ENCODE results near the gene TNKS2.
"Not testable (repeated sequence)": the region's sequence is repeated elsewhere in the genome, so short reads cannot be mapped to it uniquely, and the experiment has no call there.

The TNKS2 gene

GRCh38 chr10:91879515-91880170 lies 81.4 kb downstream of the TNKS2 start:
- DNase-seq, result no peak

GRCh38 chr10:91880310-91880709 lies 82.1 kb downstream of the TNKS2 start:
- no peak for DNase-seq

DNA sequence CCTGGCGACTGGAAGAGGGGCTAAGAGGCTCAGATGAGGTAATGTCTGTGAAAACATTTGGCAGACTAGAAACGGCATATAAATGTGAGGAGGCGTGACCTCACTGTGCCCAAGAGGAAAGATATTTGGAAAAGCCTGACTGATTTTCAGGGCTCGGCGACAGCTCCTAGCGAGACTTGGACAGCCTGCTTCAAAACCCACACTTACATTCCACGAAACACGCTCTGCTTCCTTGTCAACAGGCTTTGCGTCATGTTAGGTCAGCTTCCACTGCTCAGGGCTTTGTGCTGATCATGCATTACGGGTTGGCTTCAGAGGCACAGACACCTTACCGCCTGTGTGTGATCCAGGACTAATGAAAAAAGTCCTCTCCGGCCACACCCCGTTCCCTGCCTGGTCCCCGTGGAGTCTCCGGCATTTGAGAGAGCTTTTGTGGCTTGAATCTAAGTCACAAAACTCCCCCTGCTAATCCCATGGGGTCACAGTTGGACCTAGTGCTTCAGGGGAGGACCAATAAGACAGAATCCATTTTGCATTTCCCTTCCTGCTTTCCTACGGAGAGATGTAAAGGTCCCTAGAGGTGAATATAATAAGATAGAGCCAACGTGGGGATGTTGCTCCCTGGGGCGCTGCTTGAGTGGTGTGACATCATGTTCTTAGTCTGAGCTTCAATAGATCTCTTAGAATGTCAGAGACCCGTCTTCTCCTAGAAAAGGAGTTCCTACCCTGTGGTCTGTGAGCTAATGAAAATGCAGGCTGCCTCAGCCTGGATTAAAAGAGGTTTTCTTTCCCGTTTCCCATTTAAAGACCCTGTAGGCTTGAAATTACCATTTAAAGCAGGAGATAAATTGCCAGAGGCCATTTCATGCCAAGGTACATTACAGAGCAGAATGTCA lies 85.6 kb downstream of the TNKS2 start:
- DNase-seq, result peak; percentile 49

DNA sequence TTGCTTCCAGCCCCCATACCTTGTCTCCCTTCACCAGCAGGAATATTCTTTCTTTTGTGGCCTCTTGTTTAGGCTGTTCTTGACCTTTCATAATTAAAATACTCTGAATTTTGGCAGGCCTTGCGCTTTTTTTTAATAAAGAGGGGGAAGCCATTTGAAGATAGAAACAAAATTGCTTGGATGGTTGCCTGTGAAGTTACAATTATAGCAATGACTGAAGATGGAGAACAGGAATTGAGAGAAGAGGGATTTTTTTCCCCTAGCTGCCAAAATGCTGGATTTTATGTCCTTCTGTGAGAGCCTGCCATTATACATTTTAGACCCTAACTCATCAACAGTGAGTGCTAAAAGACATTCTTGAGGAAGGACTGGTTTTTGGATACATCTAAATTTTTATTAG lies 86.3 kb downstream of the TNKS2 start:
- no peak for DNase-seq

DNA sequence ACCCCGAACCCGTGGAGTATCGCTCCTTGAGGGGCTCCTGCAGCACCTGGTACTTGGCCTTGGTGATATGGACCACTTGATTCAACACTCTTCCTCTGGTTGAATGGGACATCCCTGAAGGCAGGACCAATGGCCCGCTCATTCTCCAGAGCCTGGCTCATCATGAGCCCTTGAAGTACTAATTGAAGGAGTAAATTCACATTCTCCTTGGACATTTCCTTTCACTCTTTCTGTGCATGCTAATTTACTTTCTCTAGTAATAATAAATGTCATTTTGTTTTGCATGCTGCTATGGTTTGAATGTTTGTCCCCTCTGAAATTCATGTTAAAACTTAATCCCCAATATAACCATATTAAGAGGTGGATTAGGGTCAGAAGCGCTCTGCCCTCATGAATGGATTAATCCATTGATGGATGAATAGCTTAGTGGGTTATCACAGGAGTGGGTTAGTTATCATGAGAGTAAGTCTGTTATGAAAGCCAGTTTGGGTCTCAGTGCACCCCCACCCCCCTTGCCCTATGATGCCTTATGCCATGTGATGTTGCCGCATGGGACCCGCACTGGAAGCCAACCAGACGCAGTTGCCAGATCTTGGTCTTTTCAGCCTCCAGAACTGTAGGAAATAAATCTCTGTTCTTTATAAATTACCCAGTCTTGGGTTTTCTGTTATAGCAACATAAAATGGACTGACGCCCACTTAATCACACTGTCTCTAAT lies 87.3 kb downstream of the TNKS2 start:
- DNase-seq, result no peak

DNA sequence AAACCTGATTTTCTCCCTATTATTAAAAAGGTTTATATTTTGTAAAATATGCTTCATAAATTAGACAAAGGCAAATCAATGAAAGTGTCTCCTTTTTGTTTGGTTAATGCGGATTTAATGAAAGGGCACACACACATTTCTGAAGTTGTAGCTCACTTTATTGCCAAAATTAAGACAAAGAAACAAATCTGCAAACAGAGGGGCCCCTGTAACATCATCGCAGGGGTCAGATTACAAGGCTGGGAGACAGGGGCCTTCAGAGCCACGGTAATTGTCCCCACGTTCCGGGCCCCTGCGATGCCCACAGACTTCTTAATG lies 88.7 kb downstream of the TNKS2 start:
- DNase-seq, result no peak

DNA sequence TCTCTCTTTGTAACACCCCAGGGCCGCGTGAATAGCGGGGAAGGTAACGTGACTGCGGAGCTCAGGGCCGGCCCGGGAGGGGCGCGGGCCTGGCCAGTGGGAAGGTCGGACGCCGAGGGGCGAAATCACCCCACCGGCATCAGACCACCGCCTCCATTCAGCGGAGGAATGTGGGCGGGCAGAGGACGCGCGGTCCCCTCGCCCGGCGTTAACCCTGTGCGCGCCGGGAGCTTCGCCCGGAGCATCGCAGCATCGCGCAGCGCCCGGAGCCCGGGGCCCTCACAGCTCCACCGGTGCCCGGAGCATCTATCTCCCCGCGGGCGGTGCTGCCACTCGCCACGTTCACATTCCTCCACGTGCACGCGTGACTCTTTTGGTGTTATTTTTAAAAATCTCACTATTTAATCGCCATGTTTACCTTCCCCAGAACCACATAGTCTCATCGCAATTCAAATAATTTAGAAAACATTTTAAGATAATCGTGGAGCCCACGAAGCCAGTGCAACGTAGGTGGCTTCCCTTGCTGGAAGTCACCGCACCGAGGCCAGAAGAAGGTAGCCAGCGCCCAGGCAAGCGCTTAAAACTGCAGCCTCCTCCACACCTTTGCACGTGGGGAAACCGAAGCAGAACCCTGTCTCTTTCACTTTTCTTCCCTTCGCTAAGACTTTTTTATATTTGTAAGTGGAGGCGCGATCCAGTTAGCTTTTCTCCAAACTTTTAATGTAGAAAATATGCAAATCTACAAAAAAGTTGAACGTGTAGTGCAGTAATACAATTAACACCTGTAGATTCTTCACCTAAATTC lies 89.2 kb downstream of the TNKS2 start:
- DNase-seq, result peak; percentile 59

DNA sequence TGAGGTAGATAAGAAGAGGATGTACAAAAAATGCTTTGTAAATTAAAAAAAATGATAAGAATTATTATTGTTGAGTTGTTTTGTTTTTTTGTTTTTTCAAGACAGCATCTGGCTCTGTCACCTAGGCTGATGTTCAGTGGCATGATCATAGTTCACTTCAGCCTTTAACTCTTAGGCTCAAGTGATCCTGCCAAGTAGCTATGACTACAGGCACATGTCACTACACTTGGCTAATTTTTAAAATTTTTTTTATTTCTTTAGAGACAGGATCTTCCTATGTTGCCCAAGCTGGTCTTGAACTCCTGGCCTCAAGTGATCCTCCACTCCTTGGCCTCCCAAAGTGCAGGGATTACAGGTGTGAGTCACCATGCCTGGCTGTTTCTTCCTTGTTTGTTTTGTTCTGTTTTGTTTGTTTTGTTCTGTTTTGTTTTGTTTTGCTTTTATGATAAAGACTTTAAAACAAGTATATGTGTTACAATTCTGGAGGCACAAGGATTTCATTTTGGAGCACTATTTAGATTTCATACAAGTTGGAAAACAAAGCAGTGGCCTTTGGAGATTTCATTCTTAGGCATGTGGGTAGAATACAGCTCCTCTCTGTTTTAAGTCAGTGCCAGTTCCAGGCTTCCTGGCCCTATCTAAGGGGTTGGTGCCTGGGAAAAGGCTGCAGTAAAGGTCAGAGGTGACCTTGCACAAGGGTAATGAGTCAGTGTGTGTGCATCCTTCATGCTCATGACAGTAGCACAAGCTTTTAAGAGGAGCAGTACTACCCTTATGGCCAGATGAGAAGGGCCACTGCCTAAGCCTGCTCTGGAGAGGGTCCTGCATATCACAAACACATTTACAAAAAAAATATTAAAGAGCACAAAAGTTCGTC lies 93.1 kb downstream of the TNKS2 start:
- no peak for DNase-seq

GRCh38 chr10:91893051-91893450 lies 94.8 kb downstream of the TNKS2 start:
- no peak for DNase-seq

DNA sequence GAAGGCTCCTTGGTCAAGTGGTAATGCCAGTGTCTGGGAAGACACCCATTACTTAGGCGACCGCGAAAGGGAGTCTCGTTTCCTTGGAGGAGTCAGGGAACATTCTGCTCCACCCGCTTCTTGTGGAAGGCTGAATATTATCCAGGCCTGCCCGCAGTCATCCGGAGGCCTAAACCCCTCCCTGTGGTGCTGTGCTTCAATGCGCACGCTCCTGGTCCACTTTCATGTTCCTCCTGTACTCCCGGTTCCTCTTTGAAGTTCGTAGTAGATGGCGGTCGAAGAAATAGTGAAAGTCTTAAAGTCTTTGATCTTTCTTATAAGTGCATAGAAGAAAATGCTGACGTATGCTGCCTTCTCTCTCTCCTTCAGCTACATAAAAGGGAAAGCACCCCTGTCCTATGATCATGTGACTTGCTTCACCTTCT lies 96.0 kb downstream of the TNKS2 start:
- not testable (repeated sequence) for DNase-seq

GRCh38 chr10:91896212-91896756 lies 98.1 kb downstream of the TNKS2 start:
- no peak for DNase-seq

DNA sequence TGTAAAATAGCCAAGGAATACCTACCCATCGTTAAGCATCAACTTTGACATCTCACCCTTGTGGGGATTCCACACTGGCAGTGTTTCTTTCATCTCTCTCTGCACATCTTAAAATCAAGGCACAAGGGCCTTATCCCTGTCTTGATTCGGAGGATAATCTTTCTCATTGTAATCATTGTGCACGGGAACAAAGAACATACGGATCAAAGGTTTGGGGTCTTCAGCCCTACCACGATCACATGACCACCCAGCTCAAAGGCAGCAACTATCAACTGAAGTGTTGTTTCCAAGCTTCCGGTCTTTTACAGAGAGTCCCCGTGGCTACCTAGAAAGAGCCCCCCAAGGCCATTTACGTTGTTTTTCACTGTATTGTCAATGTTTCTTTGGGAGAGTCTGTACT lies 99.2 kb downstream of the TNKS2 start:
- no peak for DNase-seq

GRCh38 chr10:91901784-91902677 lies 103.8 kb downstream of the TNKS2 start:
- DNase-seq, result no peak

DNA sequence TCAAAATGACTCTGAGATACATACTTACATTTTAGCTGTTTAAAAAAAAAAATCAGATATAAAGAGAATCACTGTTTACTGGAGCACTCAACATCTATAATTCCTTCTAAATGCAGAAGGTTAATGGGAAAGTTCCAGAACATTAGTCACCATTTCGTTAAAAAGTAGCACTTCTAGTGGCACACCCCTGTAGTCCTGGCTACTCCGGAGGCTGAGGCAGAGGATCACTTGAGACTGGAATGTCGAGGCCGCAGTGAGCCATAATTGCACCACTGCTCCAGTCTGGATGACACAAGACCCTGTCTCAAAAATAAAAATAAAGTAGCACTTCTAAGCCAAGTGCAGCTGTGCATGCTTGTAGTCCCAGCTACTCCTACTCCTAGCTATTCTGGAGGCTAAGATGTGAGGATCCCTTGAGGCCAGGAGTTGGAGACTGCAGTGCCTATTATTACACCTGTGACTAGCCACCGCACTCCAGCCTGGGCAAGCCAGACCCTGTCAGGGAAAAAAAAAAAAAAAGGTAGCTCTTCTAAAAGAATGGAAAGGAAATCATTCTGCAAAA lies 108.9 kb downstream of the TNKS2 start:
- no peak for DNase-seq

- DNase-seq, result no peak
Observed at GRCh38 chr10:91907914-91908336, 109.7 kb downstream of the TNKS2 start.

- peak; percentile 33 for DNase-seq
Observed at GRCh38 chr10:91908337-91909116, 110.3 kb downstream of the TNKS2 start.

- peak; percentile 72 for DNase-seq
Observed at GRCh38 chr10:91909117-91909677, 111.0 kb downstream of the TNKS2 start, which contains the start of gene FGFBP3. FGFBP3 (minus strand) TSS chr10:91909486; CDS start chr10:91908969, 517 bp downstream.

- DNase-seq, result no peak
Observed at GRCh38 chr10:91910467-91910866, 112.2 kb downstream of the TNKS2 start.

Data from NCI-H2227 treated with DMSO at 0.1 percent for 48 hours (cell line).